ENCODE data around the gene GRIK2.
"Not testable (repeated sequence)": the region's sequence is repeated elsewhere in the genome, so short reads cannot be mapped to it uniquely, and the experiment has no call there.

Gene GRIK2

GRCh38 chr6:101541894-101542293 lies 148.4 kb downstream of the GRIK2 start:
- DNase-seq: no peak

GRCh38 chr6:101543796-101544195 lies 150.3 kb downstream of the GRIK2 start:
- DNase-seq: no peak

GRCh38 chr6:101544286-101544685 lies 150.8 kb downstream of the GRIK2 start:
- DNase-seq: no peak

GRCh38 chr6:101545191-101545590 lies 151.7 kb downstream of the GRIK2 start:
- DNase-seq: no peak

- no peak for DNase-seq
These were observed 156.9 kb downstream of the GRIK2 start for GRCh38 chr6:101550451-101550850.

GRCh38 chr6:101554231-101554630 lies 160.7 kb downstream of the GRIK2 start:
- DNase-seq: no peak

GRCh38 chr6:101558712-101559111 lies 165.2 kb downstream of the GRIK2 start:
- DNase-seq: no peak

- no peak for DNase-seq
These were observed 179.1 kb downstream of the GRIK2 start for GRCh38 chr6:101572627-101573026.

GRCh38 chr6:101577091-101577490 lies 183.6 kb downstream of the GRIK2 start:
- no peak for DNase-seq

- DNase-seq: no peak
These were observed 184.8 kb downstream of the GRIK2 start for GRCh38 chr6:101578306-101578705.

- DNase-seq: no peak
These were observed 189.3 kb downstream of the GRIK2 start for GRCh38 chr6:101582792-101583191.

- DNase-seq: no peak
These were observed 192.0 kb downstream of the GRIK2 start for GRCh38 chr6:101585501-101585900.

- DNase-seq: no peak
These were observed 194.8 kb downstream of the GRIK2 start for GRCh38 chr6:101588343-101588742.

- DNase-seq: no peak
These were observed 201.8 kb downstream of the GRIK2 start for GRCh38 chr6:101595276-101595675.

GRCh38 chr6:101597693-101598092 lies 204.2 kb downstream of the GRIK2 start:
- DNase-seq: no peak

- DNase-seq: no peak
These were observed 211.9 kb downstream of the GRIK2 start for GRCh38 chr6:101605426-101605825.

GRCh38 chr6:101605874-101606273 lies 212.4 kb downstream of the GRIK2 start:
- DNase-seq: no peak

GRCh38 chr6:101607111-101607690 lies 213.7 kb downstream of the GRIK2 start:
- no peak for DNase-seq

GRCh38 chr6:101608703-101609102 lies 215.2 kb downstream of the GRIK2 start:
- no peak for DNase-seq

GRCh38 chr6:101613556-101613955 lies 220.0 kb downstream of the GRIK2 start:
- no peak for DNase-seq

- no peak for DNase-seq
These were observed 221.3 kb downstream of the GRIK2 start for GRCh38 chr6:101614774-101615173.

GRCh38 chr6:101626269-101626668 lies 232.8 kb downstream of the GRIK2 start:
- DNase-seq: no peak

- DNase-seq: no peak
These were observed 237.4 kb downstream of the GRIK2 start for GRCh38 chr6:101630941-101631340.

GRCh38 chr6:101633081-101633480 lies 239.6 kb downstream of the GRIK2 start:
- DNase-seq: no peak

- DNase-seq: not testable (repeated sequence)
These were observed 245.4 kb downstream of the GRIK2 start for GRCh38 chr6:101638865-101639264.
